PFSK-1 (cell line): ENCODE data around the gene TRIM44.

ENCODE experiments used
- REST ChIP-seq, 2 experiments: IDR thresholded peaks; 2 replicates each; pipeline versions ENCODE4 v1.6.1 to v1.8.0; 2011 to 2012; ENCODE audit warnings: low read depth in 2 of 2, low read length in 2 of 2, control low read depth in 1 of 2, inconsistent platforms in 1 of 2, mild to moderate bottlenecking in 1 of 2, moderate library complexity in 1 of 2; ENCODE audit not compliant: insufficient read depth in 1 of 2
- SIN3A ChIP-seq: IDR thresholded peaks from 2 replicates; pipeline ENCODE4 v1.6.1; 2012; ENCODE audit warnings: mild to moderate bottlenecking, low read length, moderate library complexity, borderline replicate concordance; ENCODE audit not compliant: insufficient read depth

GRCh38 chr11:35722641-35723040 is 60.1 kb downstream of the TRIM44 start:
- TF ChIP-seq SIN3A = no peak
- TF ChIP-seq REST (IDR thresholded peaks at IDR 0.05; ENCODE audit: insufficient read depth in 1 of 2, low read depth in 2 of 2, low read length in 2 of 2) = no peak
